Muscle of back (tissue), 11 donors: ENCODE data around the gene TRPM2. TPM values are rescaled to one million over a fixed set of nuclear protein-coding genes. Genes with fewer than 3 reads are reported as not detected.
"Not testable (repeated sequence)": the region's sequence is repeated elsewhere in the genome, so short reads cannot be mapped to it uniquely, and the experiment has no call there.

Experiments
- DNase-seq, 3 donors: peaks; one replicate each; pipeline versions ENCODE4 v3.0.0 to v3.0.0-alpha.2; 2013
- polyA plus RNA-seq, 10 donors: library from polyadenylated mRNA; unstranded; fragments of 120-200 nt; gene quantifications; one replicate each; pipeline ENCODE4 v1.2.1, GENCODE V29; 2013; ENCODE audit not compliant: insufficient read length in 10 of 10

Gene TRPM2
- polyA plus RNA-seq, 10 donors, result 0.74 to 2.4 (median 1.7) TPM

GRCh38 chr21:44395260-44395659, 41.8 kb downstream of the TRPM2 start:
- no peak for DNase-seq

- not testable (repeated sequence) for DNase-seq
Observed at GRCh38 chr21:44396803-44397202, 43.4 kb downstream of the TRPM2 start.

GRCh38 chr21:44397431-44398031, 44.1 kb downstream of the TRPM2 start:
- no peak for DNase-seq

- DNase-seq, result no peak
Observed at GRCh38 chr21:44398499-44398898, 45.1 kb downstream of the TRPM2 start.

- DNase-seq, result no peak
Observed at GRCh38 chr21:44399151-44399954, 45.9 kb downstream of the TRPM2 start.

GRCh38 chr21:44399955-44400790, 46.8 kb downstream of the TRPM2 start:
- no peak for DNase-seq

- no peak for DNase-seq
Observed at GRCh38 chr21:44400791-44401385, 47.5 kb downstream of the TRPM2 start.

- no peak for DNase-seq
Observed at GRCh38 chr21:44401386-44402160, 48.2 kb downstream of the TRPM2 start.

- DNase-seq, result no peak
Observed at GRCh38 chr21:44402323-44403105, 49.1 kb downstream of the TRPM2 start.

- DNase-seq, result no peak
Observed at GRCh38 chr21:44403106-44404020, 49.9 kb downstream of the TRPM2 start.

GRCh38 chr21:44404482-44404881, 51.1 kb downstream of the TRPM2 start:
- not testable (repeated sequence) for DNase-seq

GRCh38 chr21:44405091-44405947, 51.9 kb downstream of the TRPM2 start:
- no peak for DNase-seq

- DNase-seq, result no peak
Observed at GRCh38 chr21:44405948-44406872, 52.8 kb downstream of the TRPM2 start.

GRCh38 chr21:44406953-44407352, 53.5 kb downstream of the TRPM2 start:
- DNase-seq, result no peak

GRCh38 chr21:44407493-44407892, 54.1 kb downstream of the TRPM2 start:
- DNase-seq, result no peak

GRCh38 chr21:44408226-44408625, 54.8 kb downstream of the TRPM2 start:
- DNase-seq, result no peak
